SK-MEL-5 (cell line): ENCODE data around the gene CCDC47. TPM values are rescaled to one million over a fixed set of nuclear protein-coding genes. Genes with fewer than 3 reads are reported as not detected.
"Not testable (repeated sequence)": the region's sequence is repeated elsewhere in the genome, so short reads cannot be mapped to it uniquely, and the experiment has no call there.

Experiments
- DNase-seq: peaks from one replicate; pipeline ENCODE4 v3.0.0-alpha.2; 2016; ENCODE audit warnings: low read depth, low spot score
- in situ Hi-C: cut with HindIII; loops from 2 replicates; pipeline ENCODE4 v1.10.0; 2016; ENCODE audit warnings: low sequenced_read_pairs, high pct_unique_total_duplicates, low pct_unique_long_range_greater_than_20kb
- total RNA-seq: library from RNA; depleted of rRNA; stranded (reverse); fragments of >200 nt; shearing (Covaris generic); gene quantifications from 2 replicates; pipeline ENCODE4 v1.2.3, GENCODE V29; 2014

CCDC47 gene
- total RNA-seq, 1 experiment from 2014 or later: 105 TPM

DNA sequence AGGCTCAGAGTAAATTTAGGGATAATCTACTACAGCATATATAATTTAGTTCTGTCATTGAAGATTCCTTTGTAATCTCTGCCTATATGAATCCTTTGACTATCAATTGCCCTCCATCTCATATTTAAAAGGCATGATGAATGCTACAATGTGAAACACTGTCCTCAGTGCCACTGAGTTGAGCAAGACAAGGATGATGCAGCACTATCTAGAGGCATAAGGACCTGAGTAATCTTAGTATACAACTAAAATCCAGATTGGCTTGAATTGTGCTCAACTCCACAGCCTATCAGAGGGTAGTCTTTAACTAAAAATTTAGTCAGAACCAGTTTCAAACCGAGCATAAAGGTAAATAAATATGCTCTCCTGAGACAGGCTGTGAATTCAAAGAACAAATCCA is 20.2 kb downstream of the CCDC47 start:
- DNase-seq: no peak
- in situ Hi-C loops: no loop called here

GRCh38 chr17:63752707-63753106 is 20.7 kb downstream of the CCDC47 start:
- no peak for DNase-seq

GRCh38 chr17:63751806-63752205 is 21.6 kb downstream of the CCDC47 start:
- DNase-seq: no peak
- in situ Hi-C loops: no loop called here

More at GRCh38 chr17:63752707-63753106, 20.7 kb downstream of the CCDC47 start:
- in situ Hi-C loops: no loop called here

GRCh38 chr17:63741408-63742173 is 31.8 kb downstream of the CCDC47 start, which contains the start of gene STRADA:
Gene STRADA (minus strand): TSS chr17:63741799. CDS start chr17:63728369, 13,430 bp downstream.
- in situ Hi-C loops: no loop called here
- DNase-seq: peak; percentile 98

- no peak for DNase-seq
- in situ Hi-C loops: no loop called here
Observed at GRCh38 chr17:63741143-63741407, 32.3 kb downstream of the CCDC47 start.

GRCh38 chr17:63740464-63741142 is 32.8 kb downstream of the CCDC47 start:
- no peak for DNase-seq
- in situ Hi-C loops: no loop called here

DNA sequence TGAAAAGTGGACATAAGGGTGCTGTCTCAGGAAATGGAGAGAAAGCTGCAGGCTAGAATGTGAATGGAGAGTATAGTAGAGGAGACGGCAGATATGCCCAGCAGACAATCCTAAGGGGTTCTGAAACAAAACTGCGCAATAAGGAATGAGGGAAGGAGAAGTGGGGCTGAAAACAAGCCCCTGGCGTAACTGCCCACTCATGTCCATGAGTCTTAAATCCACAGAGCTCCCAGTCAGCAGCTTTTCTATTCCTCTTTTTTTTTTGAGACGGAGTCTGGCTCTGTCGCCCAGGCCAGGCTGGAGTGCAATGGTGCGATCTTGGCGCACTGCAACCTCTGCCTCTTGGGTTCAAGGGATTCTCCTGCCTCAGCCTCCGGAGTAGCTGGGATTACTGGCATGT is 37.7 kb downstream of the CCDC47 start:
- in situ Hi-C loops: no loop called here
- DNase-seq: no peak

DNA sequence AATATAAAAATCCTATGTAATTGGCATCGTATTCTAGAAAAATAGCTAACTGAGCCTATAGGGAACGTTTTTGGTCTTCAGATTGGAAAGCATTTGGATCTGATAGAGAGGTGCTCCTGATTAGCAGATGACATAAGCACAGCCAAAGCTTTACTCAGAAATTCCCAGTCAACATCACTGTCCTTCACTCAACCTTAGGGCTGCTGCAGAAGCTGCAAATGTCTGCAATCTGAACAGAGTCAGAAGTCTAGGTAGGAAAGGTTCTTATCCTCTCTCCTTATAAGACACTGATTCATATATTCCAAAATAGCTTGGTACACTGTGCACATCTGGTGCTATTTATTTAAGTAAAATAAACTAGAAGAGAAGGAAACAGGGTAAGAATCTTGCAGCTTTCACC is 51.0 kb downstream of the CCDC47 start:
- in situ Hi-C loops: no loop called here
- DNase-seq: no peak

GRCh38 chr17:63720194-63720593 is 53.2 kb downstream of the CCDC47 start:
- in situ Hi-C loops, DNase-seq: not testable (repeated sequence)

DNA sequence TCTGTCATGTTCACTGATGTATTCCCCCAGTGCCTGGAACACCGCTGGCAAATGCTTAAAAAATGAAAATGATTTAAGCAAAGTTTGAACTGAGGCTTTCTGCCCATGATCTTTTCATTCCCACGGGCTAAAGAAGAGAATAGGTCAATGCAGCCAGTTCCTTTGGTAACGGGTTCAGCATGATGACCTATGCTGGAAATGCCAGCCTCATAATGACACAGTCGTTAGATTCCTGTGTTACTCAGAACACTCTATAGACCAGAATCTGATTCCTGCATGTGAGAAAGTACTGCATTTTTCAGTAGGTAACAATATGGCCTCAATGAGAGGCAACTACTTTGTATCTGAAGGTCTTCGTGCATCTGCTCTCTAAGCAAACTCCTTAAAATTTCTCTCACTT is 54.4 kb downstream of the CCDC47 start:
- in situ Hi-C loops: no loop called here
- DNase-seq: no peak

DNA sequence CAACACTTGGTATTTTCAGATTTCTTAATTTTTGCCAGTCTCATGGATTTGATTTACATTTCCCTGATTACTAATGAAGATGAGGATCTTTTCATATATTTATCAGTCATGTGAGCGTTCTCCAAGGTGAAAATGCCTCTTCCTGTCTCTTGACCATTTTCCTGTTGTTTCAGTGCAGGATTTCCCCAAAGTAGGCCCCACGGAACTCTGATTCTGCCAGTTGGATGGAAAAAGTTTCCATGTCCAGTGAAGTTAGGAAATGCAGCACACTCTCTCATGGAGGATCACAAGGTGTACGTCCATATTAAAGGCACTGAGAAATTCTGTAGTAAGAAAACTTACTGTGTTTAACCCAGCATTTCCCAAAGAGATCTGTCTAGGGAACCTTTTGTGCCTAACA is 57.0 kb downstream of the CCDC47 start:
- no peak for DNase-seq
- in situ Hi-C loops: no loop called here

DNA sequence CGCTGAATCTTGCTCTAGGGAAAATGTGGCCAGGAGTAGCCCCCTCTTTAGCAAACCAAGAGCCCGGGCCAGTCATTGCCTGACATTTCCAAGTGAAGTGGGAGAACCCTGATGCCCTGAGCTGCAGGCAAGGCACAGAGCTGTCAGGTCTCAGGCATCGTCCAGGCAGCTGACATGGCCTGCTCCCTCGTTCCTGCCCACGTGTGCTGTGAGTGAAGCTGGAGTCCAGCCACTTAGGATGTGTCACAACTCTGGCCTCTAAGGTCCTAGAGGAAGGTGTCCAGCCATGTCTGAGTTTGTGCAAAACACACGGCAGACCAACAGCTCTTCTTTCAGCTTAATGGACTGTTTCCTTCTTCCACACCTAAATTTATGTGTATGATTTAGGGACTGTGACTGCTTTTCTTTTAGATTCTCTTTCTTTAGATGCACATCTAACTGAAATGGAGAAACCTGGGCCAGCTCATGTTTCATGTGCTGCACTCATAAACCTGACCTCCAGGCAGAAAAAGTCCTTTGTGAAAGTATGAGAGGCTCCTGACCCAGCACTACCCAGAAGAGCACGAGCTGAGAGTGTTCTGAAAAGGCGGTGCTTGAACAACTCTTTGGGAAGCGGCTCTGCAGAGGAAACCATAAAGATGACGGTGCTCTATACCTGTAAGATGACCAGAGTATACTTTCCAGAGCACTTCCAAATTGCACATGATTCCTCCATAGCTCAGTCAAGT is 58.7 kb downstream of the CCDC47 start:
- in situ Hi-C loops: no loop called here
- DNase-seq: no peak

GRCh38 chr17:63709110-63709509 is 64.3 kb downstream of the CCDC47 start:
- no peak for DNase-seq
- in situ Hi-C loops: no loop called here

GRCh38 chr17:63707151-63707550 is 66.2 kb downstream of the CCDC47 start:
- DNase-seq: no peak
- in situ Hi-C loops: no loop called here

GRCh38 chr17:63706336-63707082 is 66.9 kb downstream of the CCDC47 start:
- in situ Hi-C loops: no loop called here
- no peak for DNase-seq

DNA sequence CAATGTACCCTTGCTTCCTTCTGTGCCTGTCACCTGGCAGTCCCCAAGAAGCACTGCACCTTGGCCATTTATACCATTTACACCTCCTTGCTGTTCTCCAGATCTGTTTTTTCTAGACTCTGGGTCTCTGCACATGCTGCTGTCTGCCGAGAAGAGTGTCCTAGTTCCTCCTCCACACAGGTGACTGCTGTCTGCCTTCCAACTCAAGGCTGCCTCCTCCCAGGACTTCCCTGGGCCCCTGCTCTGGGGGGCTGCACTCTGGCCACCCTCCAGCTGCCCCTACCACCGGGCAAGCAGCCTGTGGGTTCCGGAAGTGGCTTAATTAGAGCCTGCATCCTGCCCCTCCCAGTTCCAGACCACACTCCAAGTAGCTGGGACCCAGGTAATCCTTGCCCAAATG is 67.7 kb downstream of the CCDC47 start:
- in situ Hi-C loops: no loop called here
- DNase-seq: no peak

GRCh38 chr17:63704836-63705235 is 68.6 kb downstream of the CCDC47 start:
- no peak for DNase-seq
- in situ Hi-C loops: no loop called here

DNA sequence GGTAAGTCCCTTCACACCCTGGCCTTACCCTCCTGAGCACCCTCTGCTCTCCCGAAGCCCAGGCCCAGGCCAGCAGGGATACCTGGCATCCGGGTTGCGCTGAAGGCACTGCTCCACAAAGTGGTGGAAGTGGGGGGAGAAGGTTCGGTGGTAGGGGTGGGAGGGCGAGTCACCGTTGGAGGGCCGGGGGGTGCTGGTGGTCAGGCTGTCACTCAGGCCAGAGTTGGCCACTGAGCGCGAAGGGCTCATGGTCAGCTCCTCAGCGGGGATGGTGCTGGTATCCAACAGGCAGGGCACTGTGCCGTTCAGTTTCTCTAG is 69.2 kb downstream of the CCDC47 start:
- in situ Hi-C loops: no loop called here

More for the DNA sequence above, 69.2 kb downstream of the CCDC47 start:
- no peak for DNase-seq
